Smooth muscle cell (in vitro differentiated cells): Measurements from ENCODE around the gene TAS2R3. TPM values are rescaled to one million over a fixed set of nuclear protein-coding genes. Genes with fewer than 3 reads are reported as not detected.
A peak's percentile ranks its signal among the peaks of the same experiment; 100 is the strongest.

ENCODE experiments used
- DNase-seq: peaks from one replicate; lab custom pipeline; 2025; ENCODE audit not compliant: unreplicated experiment; lab: John Stamatoyannopoulos, UW
- H2AFZ ChIP-seq: fragments of 200-600 bp; sonication (generic); 2 replicates; pipeline ENCODE4 v1.6.0; 2016; ENCODE audit warnings: antibody characterized with exemption, low read depth, mild to moderate bottlenecking
- H3F3A ChIP-seq: fragments of 200-600 bp; sonication (generic); 2 replicates; pipeline ENCODE4 v1.6.0; 2017; ENCODE audit warnings: antibody characterized with exemption, low read depth
- H3K27ac ChIP-seq: fragments of 200-600 bp; sonication (generic); 2 replicates; pipeline ENCODE4 v1.5.1; 2016; ENCODE audit warnings: low read depth, mild to moderate bottlenecking
- H3K27me3 ChIP-seq: fragments of 200-600 bp; sonication (generic); 2 replicates; pipeline ENCODE4 v1.6.1; 2016; ENCODE audit warnings: low read depth, mild to moderate bottlenecking
- H3K36me3 ChIP-seq: fragments of 200-600 bp; sonication (generic); 2 replicates; pipeline ENCODE4 v1.5.1; 2016; ENCODE audit warnings: low read depth
- H3K4me1 ChIP-seq: fragments of 200-600 bp; sonication (generic); 2 replicates; pipeline ENCODE4 v1.5.1; 2016; ENCODE audit warnings: low read depth
- H3K4me2 ChIP-seq: fragments of 200-600 bp; sonication (generic); 2 replicates; pipeline ENCODE4 v1.6.0; 2016; ENCODE audit warnings: mild to moderate bottlenecking
- H3K4me3 ChIP-seq: fragments of 200-600 bp; sonication (generic); 2 replicates; pipeline ENCODE4 v1.5.1; 2016; ENCODE audit warnings: mild to moderate bottlenecking
- H3K79me2 ChIP-seq: fragments of 200-600 bp; sonication (generic); 2 replicates; pipeline ENCODE4 v1.6.0; 2016; ENCODE audit warnings: low read depth, mild to moderate bottlenecking
- H3K9ac ChIP-seq: fragments of 200-600 bp; sonication (generic); 2 replicates; pipeline ENCODE4 v1.6.0; 2016; ENCODE audit warnings: low read depth
- H3K9me3 ChIP-seq: fragments of 200-600 bp; sonication (generic); replicated peaks from 2 replicates; pipeline ENCODE4 v1.5.1; 2016; ENCODE audit warnings: low read depth
- H4K20me1 ChIP-seq: fragments of 200-600 bp; sonication (generic); 2 replicates; pipeline ENCODE4 v1.6.0; 2016; ENCODE audit warnings: low read depth
- CTCF ChIP-seq: fragments of 200-600 bp; sonication (generic); IDR thresholded peaks from 2 replicates; pipeline ENCODE4 v1.5.1; 2017; ENCODE audit warnings: borderline replicate concordance, mild to moderate bottlenecking, antibody characterized with exemption; ENCODE audit not compliant: insufficient read depth, poor library complexity, severe bottlenecking
- WGBS: methylation state at CpG from one replicate; pipeline ENCODE4 v1.1.7; 2016; ENCODE audit warnings: low lambda C conversion rate; 5-methylcytosine and 5-hydroxymethylcytosine counted together
- polyA plus RNA-seq: library from polyadenylated mRNA; unstranded; fragments of >200 nt; fragmentation: Nextera tagmentation; extraction: Ambion mirVana; gene quantifications from 2 replicates; pipeline ENCODE4 v1.2.1, GENCODE V29; 2016
- total RNA-seq: library from RNA; depleted of rRNA; stranded (reverse); fragments of >200 nt; gene quantifications from 2 replicates; pipeline ENCODE4 v1.2.3, GENCODE V29; 2014

Gene TAS2R3
- total and polyA plus RNA-seq, 2 experiments from 2014 or later, result 0.54 TPM; not detected in 1

- no peak for DNase-seq
- no peaks in the 10 kb centered on the region for H3K27me3 ChIP-seq
- 77% methylated on average over 13 of the region's 13 CpGs for WGBS
These were observed 22.0 kb downstream of the TAS2R3 start for GRCh38 chr7:141785706-141786552.

GRCh38 chr7:141788296-141788695 is 24.4 kb downstream of the TAS2R3 start:
- 97% methylated on average over 2 of the region's 2 CpGs for WGBS
- Histone ChIP-seq H3K9me3 (no peaks in the 10 kb centered on the region), H3K4me3 (no peak overlapping the region), H3K27me3 (no peaks in the 10 kb centered on the region), H3F3A (no peaks in the 10 kb centered on the region), H4K20me1 (peaks cover 2% of the 10 kb centered on the region), H3K27ac (no peak overlapping the region), H2AFZ (no peak overlapping the region), H3K4me1 (no peaks in the 10 kb centered on the region), H3K4me2 (no peak overlapping the region), H3K9ac (no peak overlapping the region), H3K79me2 (no peaks in the 10 kb centered on the region), H3K36me3 (no peaks in the 10 kb centered on the region)
- no peak for TF ChIP-seq CTCF
- no peak for DNase-seq

More at GRCh38 chr7:141785706-141786552, 22.0 kb downstream of the TAS2R3 start:
- no peaks in the 10 kb centered on the region for H3F3A ChIP-seq
- H4K20me1 ChIP-seq, result peaks cover 2% of the 10 kb centered on the region
- H3K4me2 ChIP-seq, result no peak overlapping the region
- TF ChIP-seq CTCF, result peak; percentile 70
- H3K9ac ChIP-seq, result no peak overlapping the region
- H3K79me2 ChIP-seq, result no peaks in the 10 kb centered on the region
- H3K4me3 ChIP-seq, result no peak overlapping the region
- no peaks in the 10 kb centered on the region for H3K36me3 ChIP-seq
- no peak overlapping the region for H3K27ac ChIP-seq
- H3K4me1 ChIP-seq, result no peaks in the 10 kb centered on the region
- H2AFZ ChIP-seq, result no peak overlapping the region
- H3K9me3 ChIP-seq, result no peaks in the 10 kb centered on the region

- DNase-seq, result no peak
- no peaks in the 10 kb centered on the region for H3K79me2 ChIP-seq
- H4K20me1 ChIP-seq, result peaks cover 2% of the 10 kb centered on the region
- no peak within 1 kb of the TSS for H3K27ac ChIP-seq
- 88% methylated on average over 5 of the region's 5 CpGs for WGBS
- no peaks in the 10 kb centered on the region for H3K27me3 ChIP-seq
- no peaks in the 10 kb centered on the region for H3K9me3 ChIP-seq
- H3K4me2 ChIP-seq, result no peak within 1 kb of the TSS
- H3K4me3 ChIP-seq, result no peak within 1 kb of the TSS
- no peaks in the 10 kb centered on the region for H3F3A ChIP-seq
- TF ChIP-seq CTCF, result no peak
- H2AFZ ChIP-seq, result no peak within 1 kb of the TSS
- no peaks in the 10 kb centered on the region for H3K36me3 ChIP-seq
- H3K4me1 ChIP-seq, result no peaks in the 10 kb centered on the region
- no peak within 1 kb of the TSS for H3K9ac ChIP-seq
These were observed 26.0 kb downstream of the TAS2R3 start, which contains the start of gene TAS2R5 for GRCh38 chr7:141789917-141790316. Gene TAS2R5 (plus strand): TSS chr7:141790217. CDS start chr7:141790362, 145 bp downstream.
